ENCODE measurements around the gene ALG12.
A peak's percentile ranks its signal among the peaks of the same experiment; 100 is the strongest.

ALG12 gene

GRCh38 chr22:49941507-49942316 lies 23.5 kb upstream of the ALG12 start:
- TF ChIP-seq POLR2A (IDR thresholded peaks at IDR 0.05; ENCODE audit: low read depth, low read length) (no peak), POLR2AphosphoS5 (IDR thresholded peaks at IDR 0.05; ENCODE audit: low read depth, low read length) (no peak), SPI1 (IDR thresholded peaks at IDR 0.05; ENCODE audit: low read depth, low read length) (no peak), PAX5 (IDR thresholded peaks at IDR 0.05; ENCODE audit: insufficient read depth, low read length, severe bottlenecking) (no peak), POU2F2 (IDR thresholded peaks at IDR 0.05; ENCODE audit: low read depth, low read length) (no peak), TAF1 (IDR thresholded peaks at IDR 0.05; ENCODE audit: low read depth, low read length) (no peak)
- FAIRE-seq (no peak), DNase-seq (ENCODE audit: insufficient read length, low spot score) (no peak)

- peak; percentile 67 for FAIRE-seq
- DNase-seq (ENCODE audit: insufficient read length, low spot score), result no peak
- TF ChIP-seq PAX5 (IDR thresholded peaks at IDR 0.05; ENCODE audit: insufficient read depth, low read length, severe bottlenecking), result no peak
- no peak for TF ChIP-seq POLR2A (IDR thresholded peaks at IDR 0.05; ENCODE audit: low read depth, low read length)
- no peak for TF ChIP-seq SPI1 (IDR thresholded peaks at IDR 0.05; ENCODE audit: low read depth, low read length)
- TF ChIP-seq POLR2AphosphoS5 (IDR thresholded peaks at IDR 0.05; ENCODE audit: low read depth, low read length), result no peak
- no peak for TF ChIP-seq TAF1 (IDR thresholded peaks at IDR 0.05; ENCODE audit: low read depth, low read length)
- TF ChIP-seq POU2F2 (IDR thresholded peaks at IDR 0.05; ENCODE audit: low read depth, low read length), result no peak
Measured at GRCh38 chr22:49938565-49939136, 20.4 kb upstream of the ALG12 start.

GRCh38 chr22:49937758-49938564 lies 19.7 kb upstream of the ALG12 start:
- no peak for TF ChIP-seq SPI1 (IDR thresholded peaks at IDR 0.05; ENCODE audit: low read depth, low read length)
- FAIRE-seq (no peak), DNase-seq (ENCODE audit: insufficient read length, low spot score) (no peak)

GRCh38 chr22:49936973-49937757 lies 18.9 kb upstream of the ALG12 start:
- FAIRE-seq, result no peak
- TF ChIP-seq PAX5 (IDR thresholded peaks at IDR 0.05; ENCODE audit: insufficient read depth, low read length, severe bottlenecking), result no peak
- TF ChIP-seq POLR2A (IDR thresholded peaks at IDR 0.05; ENCODE audit: low read depth, low read length), result no peak
- no peak for DNase-seq (ENCODE audit: insufficient read length, low spot score)

GRCh38 chr22:49936018-49936972 lies 18.1 kb upstream of the ALG12 start:
- peak; percentile 86 for DNase-seq (ENCODE audit: insufficient read length, low spot score)
- TF ChIP-seq PAX5 (IDR thresholded peaks at IDR 0.05; ENCODE audit: insufficient read depth, low read length, severe bottlenecking) (no peak), TAF1 (IDR thresholded peaks at IDR 0.05; ENCODE audit: low read depth, low read length) (no peak), POLR2A (IDR thresholded peaks at IDR 0.05; ENCODE audit: low read depth, low read length) (no peak), POLR2AphosphoS5 (IDR thresholded peaks at IDR 0.05; ENCODE audit: low read depth, low read length) (no peak), POU2F2 (IDR thresholded peaks at IDR 0.05; ENCODE audit: low read depth, low read length) (no peak)
- peak; percentile 91 for FAIRE-seq

GRCh38 chr22:49935561-49935960 lies 17.3 kb upstream of the ALG12 start:
- DNase-seq (ENCODE audit: insufficient read length, low spot score) (no peak), FAIRE-seq (no peak)
- TF ChIP-seq POLR2A (IDR thresholded peaks at IDR 0.05; ENCODE audit: low read depth, low read length) (no peak), SPI1 (IDR thresholded peaks at IDR 0.05; ENCODE audit: low read depth, low read length) (no peak), PAX5 (IDR thresholded peaks at IDR 0.05; ENCODE audit: insufficient read depth, low read length, severe bottlenecking) (no peak), TAF1 (IDR thresholded peaks at IDR 0.05; ENCODE audit: low read depth, low read length) (no peak), POLR2AphosphoS5 (IDR thresholded peaks at IDR 0.05; ENCODE audit: low read depth, low read length) (no peak), POU2F2 (IDR thresholded peaks at IDR 0.05; ENCODE audit: low read depth, low read length) (no peak)

- TF ChIP-seq POLR2A (IDR thresholded peaks at IDR 0.05; ENCODE audit: low read depth, low read length), result no peak
- TF ChIP-seq TAF1 (IDR thresholded peaks at IDR 0.05; ENCODE audit: low read depth, low read length), result no peak
- TF ChIP-seq POLR2AphosphoS5 (IDR thresholded peaks at IDR 0.05; ENCODE audit: low read depth, low read length), result no peak
- no peak for TF ChIP-seq SPI1 (IDR thresholded peaks at IDR 0.05; ENCODE audit: low read depth, low read length)
- TF ChIP-seq PAX5 (IDR thresholded peaks at IDR 0.05; ENCODE audit: insufficient read depth, low read length, severe bottlenecking), result no peak
- DNase-seq (ENCODE audit: insufficient read length, low spot score) (peak; percentile 76), FAIRE-seq (no peak)
Measured at GRCh38 chr22:49934891-49935557, 16.8 kb upstream of the ALG12 start.
